Posterior cingulate gyrus (tissue), 11 donors: ENCODE results near the gene ZNHIT3.
"Not testable (repeated sequence)": the region's sequence is repeated elsewhere in the genome, so short reads cannot be mapped to it uniquely, and the experiment has no call there.

Experiments
- DNase-seq, 10 donors: peaks; one replicate each; pipeline versions ENCODE4 v3.0.0 to v3.0.0-alpha.2; 2020 to 2021; ENCODE audit warnings: mixed read lengths in 3 of 10
- intact Hi-C: fragments of 100-400 bp; cut with DNase I; formaldehyde crosslinking; loops from one replicate; pipeline ENCODE4 v1.15.1; 2023

The ZNHIT3 gene

GRCh38 chr17:36482611-36483504, 3.6 kb upstream of the ZNHIT3 start:
- DNase-seq: peak; percentile 65 to 97 (median 85)
- intact Hi-C loops: loop anchor here (1.0 kb wide), 1 partner anchor 514 kb away; no protein-coding TSS in a partner anchor

GRCh38 chr17:36484021-36484420, 2.5 kb upstream of the ZNHIT3 start:
- peak in 1 of 10 donors; percentile 50 for DNase-seq
- intact Hi-C loops: not testable (repeated sequence)

DNA sequence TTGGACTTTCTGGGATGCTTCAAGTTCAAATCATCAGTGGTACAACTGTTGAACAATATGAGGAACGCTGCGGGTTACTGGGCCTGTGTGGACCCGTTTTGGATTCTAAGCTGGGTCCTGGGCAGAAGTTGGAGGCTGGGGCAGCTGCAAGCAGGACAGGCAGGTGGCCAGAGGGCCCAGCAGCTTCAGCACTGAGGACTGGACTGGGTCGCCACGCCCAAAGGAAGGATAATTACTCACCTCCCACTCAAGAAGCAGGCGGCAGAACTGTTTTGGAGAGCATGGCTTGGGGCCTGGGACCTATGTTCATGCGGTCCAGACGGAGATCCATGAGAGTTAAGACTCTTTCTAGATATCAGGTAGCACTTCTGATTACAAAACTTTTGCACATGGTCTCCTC, 1.5 kb upstream of the ZNHIT3 start:
- intact Hi-C loops: no loop called here
- no peak for DNase-seq

DNA sequence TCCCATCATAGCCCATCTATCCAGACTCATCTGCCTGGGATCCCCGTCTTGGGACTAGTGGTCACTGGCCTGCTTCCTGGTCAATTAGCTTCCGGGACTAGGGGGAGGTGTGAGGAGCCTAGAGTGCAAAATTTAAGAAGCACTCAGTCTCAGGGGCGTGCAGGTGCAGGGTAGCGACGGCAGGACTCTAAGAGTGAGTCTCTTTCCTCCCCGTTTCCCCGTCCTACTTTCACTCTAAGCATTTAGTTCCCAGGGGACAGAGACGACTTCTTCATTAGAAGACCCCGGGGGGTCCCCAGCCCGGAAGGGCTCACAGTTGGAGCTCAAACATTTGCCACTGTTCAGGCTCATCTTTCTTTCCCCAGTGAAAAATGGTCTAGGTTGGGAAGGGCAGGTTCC, 677 bp upstream of the ZNHIT3 start:
- DNase-seq: no peak
- intact Hi-C loops: loop anchor here (2.0 kb wide), 1 partner anchor 117 kb away; no protein-coding TSS in a partner anchor

DNA sequence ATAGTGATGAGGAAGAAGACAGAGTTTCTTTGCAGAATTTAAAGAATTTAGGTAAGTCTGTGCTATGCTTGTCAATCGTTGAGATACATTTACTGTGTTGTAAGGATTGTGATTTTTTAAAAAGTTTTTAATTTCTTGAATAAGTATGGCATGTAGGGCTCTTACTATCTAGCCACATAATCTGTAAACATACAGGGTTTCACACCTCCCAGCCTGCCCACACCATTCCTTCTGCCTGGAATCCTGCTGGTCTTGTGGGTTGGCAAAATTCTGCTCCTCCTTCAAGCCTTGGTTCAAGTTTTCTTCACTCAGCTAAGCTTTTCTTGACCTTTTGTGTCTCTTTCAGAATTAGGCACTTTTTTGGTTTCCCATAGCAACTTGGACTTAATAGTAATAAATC, 7.5 kb downstream of the ZNHIT3 start:
- DNase-seq: no peak
- intact Hi-C loops: loop anchor here (5.0 kb wide), 1 partner anchor 38 kb away; the partner anchor contains the start of genes MYO19 and PIGW

GRCh38 chr17:36494674-36495073, 8.2 kb downstream of the ZNHIT3 start:
- DNase-seq: no peak
- intact Hi-C loops: loop anchor here (5.0 kb wide), 1 partner anchor 38 kb away; the partner anchor contains the start of genes MYO19 and PIGW

DNA sequence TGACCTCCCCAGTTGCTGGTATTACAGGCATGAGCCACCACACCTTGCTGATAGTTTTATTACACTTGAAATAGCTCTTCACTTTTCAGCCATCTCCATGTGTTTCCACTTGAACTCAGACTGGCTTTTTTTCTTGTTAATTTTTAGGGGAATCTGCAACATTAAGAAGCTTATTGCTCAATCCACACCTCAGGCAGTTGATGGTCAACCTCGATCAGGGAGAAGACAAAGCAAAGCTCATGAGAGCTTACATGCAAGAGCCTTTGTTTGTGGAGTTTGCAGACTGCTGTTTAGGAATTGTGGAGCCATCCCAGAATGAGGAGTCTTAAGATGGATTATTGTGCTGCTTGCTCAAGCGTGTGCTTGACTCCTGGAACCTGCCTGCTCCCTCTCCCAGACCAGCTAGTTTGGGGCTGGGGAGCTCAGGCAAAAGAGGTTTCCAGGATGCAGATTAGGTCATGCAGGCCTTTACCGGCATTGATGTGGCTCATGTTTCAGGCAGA, 8.6 kb downstream of the ZNHIT3 start:
- intact Hi-C loops: no loop called here
- no peak for DNase-seq

DNA sequence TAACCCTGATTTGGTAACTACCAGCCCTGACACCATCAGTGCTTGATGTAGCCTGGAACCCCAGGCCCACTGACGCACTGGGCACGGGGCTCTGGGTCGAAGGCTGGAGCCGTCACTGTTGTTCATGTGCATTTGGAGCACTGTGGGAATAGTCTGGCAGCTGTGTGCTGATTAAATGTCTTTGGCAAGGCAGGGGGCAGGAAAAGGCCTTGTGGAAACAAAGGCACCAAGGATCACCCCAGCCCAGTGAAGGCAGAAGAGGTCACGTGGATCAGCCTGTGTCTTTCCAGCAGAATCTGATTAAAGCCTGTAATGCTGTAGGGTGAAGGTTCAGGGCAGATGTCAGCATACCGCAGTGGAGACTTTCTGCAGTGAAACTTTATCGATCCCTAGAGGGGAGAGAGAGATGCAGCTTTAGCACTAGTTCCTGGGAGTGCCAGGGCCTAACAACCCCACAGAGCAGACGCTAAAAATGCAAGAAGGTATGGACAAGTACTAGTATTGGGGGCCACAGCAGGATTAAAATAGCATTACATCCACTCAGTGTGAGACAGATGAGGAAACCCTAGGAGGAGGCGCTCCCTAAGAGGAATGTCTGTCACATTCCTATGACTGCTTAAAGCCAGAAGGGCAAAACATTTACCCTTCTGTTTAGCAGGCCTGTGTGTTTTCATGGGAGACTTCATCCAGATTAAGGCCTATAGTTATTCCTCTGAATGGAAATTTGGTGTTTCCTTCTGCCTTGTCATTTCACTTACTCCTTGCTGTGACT, 9.7 kb downstream of the ZNHIT3 start:
- intact Hi-C loops: no loop called here
- peak in 4 of 10 donors; percentile 23 to 87 (median 42) for DNase-seq

DNA sequence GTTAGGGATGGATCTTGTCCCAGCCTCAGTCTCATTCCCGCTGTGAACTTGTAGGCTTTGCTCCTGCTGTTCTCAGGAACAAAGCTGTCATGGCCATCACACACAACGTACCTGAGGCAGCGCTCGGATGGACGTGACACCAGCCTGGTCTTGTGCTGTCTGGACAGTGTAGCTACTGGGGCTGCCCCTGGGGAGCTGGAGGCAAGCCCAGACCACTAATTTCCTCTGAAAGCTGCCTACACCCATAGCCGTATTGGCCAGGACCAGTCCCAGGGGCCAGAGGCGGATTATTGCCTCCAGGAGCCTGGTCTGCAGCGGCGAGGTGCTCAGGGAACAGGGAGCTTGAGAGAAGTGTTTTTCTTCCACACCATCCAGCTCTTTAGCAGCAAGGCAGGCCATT, 11.7 kb downstream of the ZNHIT3 start:
- intact Hi-C loops: no loop called here
- DNase-seq: no peak

GRCh38 chr17:36498560-36499300, 12.2 kb downstream of the ZNHIT3 start:
- intact Hi-C loops: no loop called here
- no peak for DNase-seq

GRCh38 chr17:36500745-36501225, 14.3 kb downstream of the ZNHIT3 start:
- intact Hi-C loops: no loop called here
- DNase-seq: peak in 1 of 10 donors; percentile 55

- intact Hi-C loops: no loop called here
- peak in 1 of 10 donors; percentile 67 for DNase-seq
Observed at GRCh38 chr17:36501351-36501750, 14.9 kb downstream of the ZNHIT3 start.

GRCh38 chr17:36501963-36502362, 15.5 kb downstream of the ZNHIT3 start:
- DNase-seq: no peak
- intact Hi-C loops: no loop called here

DNA sequence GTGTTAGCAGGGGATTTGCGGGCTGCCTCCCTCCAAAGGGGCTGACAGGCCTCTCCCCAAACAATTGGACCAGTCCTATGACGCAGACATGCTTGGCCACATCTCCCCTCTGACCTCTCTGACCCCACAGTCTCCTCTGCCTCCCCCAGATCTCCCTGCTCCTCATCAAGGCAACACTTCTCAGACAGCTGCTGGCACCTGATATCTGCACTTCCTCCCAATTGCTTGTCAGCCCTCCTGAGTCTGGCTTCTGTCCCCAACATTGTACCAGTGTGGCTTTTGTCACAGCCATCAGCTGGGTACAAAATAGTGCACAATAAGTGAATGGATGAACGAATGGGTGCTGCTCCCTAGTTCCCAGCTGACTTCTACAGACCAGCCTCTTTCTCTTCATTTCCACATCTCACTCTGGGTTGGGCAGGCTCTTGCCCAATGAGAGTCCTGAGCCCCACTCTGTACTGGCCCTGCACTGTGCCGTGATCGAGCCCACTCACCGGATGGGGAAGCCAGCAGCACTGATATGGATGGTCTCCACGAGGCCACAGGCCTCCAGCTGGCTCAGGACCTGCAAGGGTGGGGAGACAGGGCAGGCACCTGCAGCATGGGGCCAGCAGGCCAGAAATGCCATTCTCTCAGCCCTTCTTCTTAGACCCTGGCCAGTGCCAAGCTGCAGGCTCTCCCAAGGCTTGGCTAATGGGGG, 17.1 kb downstream of the ZNHIT3 start:
- DNase-seq: no peak
- intact Hi-C loops: no loop called here

GRCh38 chr17:36504156-36504545, 17.7 kb downstream of the ZNHIT3 start:
- intact Hi-C loops: no loop called here
- no peak for DNase-seq

DNA sequence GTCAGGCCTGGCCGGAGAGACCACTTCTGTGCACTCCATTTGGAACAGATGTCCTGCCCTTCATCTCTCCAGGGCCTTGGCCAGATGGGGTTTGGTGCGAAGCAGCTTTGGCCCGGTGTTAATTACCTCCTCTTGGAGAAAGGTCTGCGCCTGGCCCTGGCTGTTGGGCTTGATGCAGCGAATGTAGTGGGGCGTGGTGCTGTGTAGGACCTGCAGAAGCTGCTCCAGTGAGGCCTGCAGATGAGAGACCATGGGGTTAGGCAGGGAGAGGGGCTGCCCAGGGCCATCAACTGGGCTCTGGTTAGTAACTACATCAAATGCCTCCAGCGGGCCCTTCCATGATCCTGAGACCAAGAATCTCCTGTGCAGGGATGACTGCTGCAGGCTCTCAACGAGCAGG, 18.7 kb downstream of the ZNHIT3 start:
- intact Hi-C loops: no loop called here
- no peak for DNase-seq

GRCh38 chr17:36506249-36506826, 19.9 kb downstream of the ZNHIT3 start:
- DNase-seq: no peak
- intact Hi-C loops: no loop called here

DNA sequence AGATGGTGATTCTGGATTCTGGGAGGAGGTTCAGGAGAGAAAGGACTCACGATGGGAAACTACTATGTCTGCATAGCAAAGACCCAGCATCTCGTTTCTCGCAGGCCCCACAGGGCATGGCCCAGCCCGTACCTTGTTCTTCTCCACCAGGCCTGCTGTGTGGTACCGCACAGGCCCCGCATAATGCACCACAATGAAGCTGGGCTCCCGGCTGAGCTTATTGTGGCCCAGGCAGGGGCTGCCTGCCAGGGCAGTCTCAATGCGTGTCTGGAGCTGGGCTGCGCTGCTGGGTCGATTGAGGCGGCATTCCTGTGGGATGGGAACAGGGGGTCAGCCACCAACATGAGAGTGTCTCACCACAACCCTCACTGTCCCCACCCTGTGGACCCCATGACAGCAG, 20.4 kb downstream of the ZNHIT3 start:
- DNase-seq: no peak
- intact Hi-C loops: no loop called here

DNA sequence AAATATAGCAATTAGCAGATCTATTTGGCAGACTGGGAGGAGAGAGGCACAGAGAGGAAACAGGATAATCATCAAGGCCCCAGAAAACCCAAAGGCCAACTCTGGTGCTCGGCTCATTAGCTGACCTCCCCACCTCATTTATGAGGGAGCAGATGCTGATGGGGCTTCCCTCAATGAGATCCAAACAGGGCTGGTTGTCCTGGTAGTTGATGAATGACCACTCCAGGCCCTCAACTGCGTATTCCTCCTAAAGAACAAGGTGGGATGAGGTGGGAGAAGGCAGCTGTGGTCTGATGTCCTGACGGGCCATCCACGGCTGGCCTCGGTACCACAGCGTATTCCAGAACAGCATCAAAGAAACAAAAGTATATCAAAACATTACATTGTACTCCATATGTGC, 20.8 kb downstream of the ZNHIT3 start:
- intact Hi-C loops: no loop called here
- DNase-seq: no peak
